ENCODE measurements around the gene UBAP1L.
A peak's percentile ranks its signal among the peaks of the same experiment; 100 is the strongest.
"Not testable (repeated sequence)": the region's sequence is repeated elsewhere in the genome, so short reads cannot be mapped to it uniquely, and the experiment has no call there.

UBAP1L gene

GRCh38 chr15:65099336-65099735 is 15.7 kb downstream of the UBAP1L start:
- DNase-seq, result no peak

- no peak for DNase-seq
These were observed 17.2 kb downstream of the UBAP1L start for GRCh38 chr15:65097651-65098263.

- DNase-seq, result no peak
These were observed 18.3 kb downstream of the UBAP1L start for GRCh38 chr15:65096481-65097385.

- DNase-seq, result no peak
These were observed 19.3 kb downstream of the UBAP1L start for GRCh38 chr15:65095747-65096104.

- DNase-seq, result no peak
These were observed 19.8 kb downstream of the UBAP1L start for GRCh38 chr15:65095011-65095746.

GRCh38 chr15:65094294-65094995 is 20.6 kb downstream of the UBAP1L start:
- DNase-seq, result no peak

- DNase-seq, result not testable (repeated sequence)
These were observed 21.2 kb downstream of the UBAP1L start for GRCh38 chr15:65093793-65094170.

GRCh38 chr15:65092911-65093792 is 21.8 kb downstream of the UBAP1L start:
- no peak for DNase-seq

- no peak for DNase-seq
These were observed 22.8 kb downstream of the UBAP1L start for GRCh38 chr15:65091946-65092770.

GRCh38 chr15:65089206-65089824 is 25.7 kb downstream of the UBAP1L start:
- no peak for DNase-seq

GRCh38 chr15:65088643-65089021 is 26.4 kb downstream of the UBAP1L start:
- DNase-seq, result no peak

GRCh38 chr15:65087873-65088642 is 26.9 kb downstream of the UBAP1L start:
- DNase-seq, result no peak

- DNase-seq, result no peak
These were observed 27.6 kb downstream of the UBAP1L start for GRCh38 chr15:65087411-65087810.

- no peak for DNase-seq
These were observed 28.3 kb downstream of the UBAP1L start for GRCh38 chr15:65086680-65087111.

GRCh38 chr15:65085990-65086679 is 28.9 kb downstream of the UBAP1L start:
- DNase-seq, result peak in 1 of 2 donors; percentile 7

- DNase-seq, result no peak
These were observed 29.7 kb downstream of the UBAP1L start for GRCh38 chr15:65085207-65085753.

GRCh38 chr15:65084500-65085206 is 30.3 kb downstream of the UBAP1L start:
- DNase-seq, result no peak

- no peak for DNase-seq
These were observed 31.7 kb downstream of the UBAP1L start for GRCh38 chr15:65083262-65083701.

Measured in CD4-positive, alpha-beta T cell treated with Interferon alpha-2 for 1 hour (primary cell).